GM23338 (cell line): ENCODE measurements around the gene CARNS1. TPM values are rescaled to one million over a fixed set of nuclear protein-coding genes. Genes with fewer than 3 reads are reported as not detected.

ENCODE experiments used
- ATAC-seq: fragments of 200-7000 bp; cut with Tn5 transposase; 3 replicates; pipeline ENCODE4 v1.9.1; 2020
- DNase-seq: peaks from one replicate; pipeline ENCODE4 v3.0.0-alpha.2; 2015; ENCODE audit warnings: low spot score
- H2AFZ ChIP-seq: fragments of 200-600 bp; sonication (generic); 2 replicates; pipeline ENCODE4 v1.8.0; 2016; ENCODE audit warnings: antibody characterized with exemption, mild to moderate bottlenecking, moderate library complexity
- H3F3A ChIP-seq: fragments of 200-600 bp; sonication (generic); replicated peaks from 2 replicates; pipeline ENCODE4 v1.8.0; 2017; ENCODE audit warnings: antibody characterized with exemption, mixed run types, low read depth
- H3K27ac ChIP-seq: fragments of 200-600 bp; sonication (generic); 2 replicates; pipeline ENCODE4 v1.6.1; 2016; ENCODE audit warnings: low read depth
- H3K27me3 ChIP-seq: fragments of 200-600 bp; sonication (generic); 2 replicates; pipeline ENCODE4 v1.8.0; 2016; ENCODE audit warnings: mild to moderate bottlenecking, mixed run types, moderate library complexity; ENCODE audit not compliant: insufficient read depth
- H3K36me3 ChIP-seq: fragments of 200-600 bp; sonication (generic); 2 replicates; pipeline ENCODE4 v1.8.0; 2016; ENCODE audit warnings: mild to moderate bottlenecking; ENCODE audit not compliant: insufficient read depth
- H3K4me1 ChIP-seq: fragments of 200-600 bp; sonication (generic); 2 replicates; pipeline ENCODE4 v1.8.0; 2016; ENCODE audit warnings: mild to moderate bottlenecking, moderate library complexity; ENCODE audit not compliant: insufficient read depth
- H3K4me2 ChIP-seq: fragments of 200-600 bp; sonication (generic); 2 replicates; pipeline ENCODE4 v1.7.1; 2017; ENCODE audit warnings: mixed run types
- H3K4me3 ChIP-seq: fragments of 200-600 bp; sonication (generic); 2 replicates; pipeline ENCODE4 v1.6.1; 2016; ENCODE audit warnings: mixed run types
- H3K79me2 ChIP-seq: fragments of 200-600 bp; sonication (generic); replicated peaks from 2 replicates; pipeline ENCODE4 v1.8.0; 2017; ENCODE audit warnings: mild to moderate bottlenecking; ENCODE audit not compliant: insufficient read depth
- H3K9me2 ChIP-seq: fragments of 200-600 bp; sonication (generic); 2 replicates; pipeline ENCODE4 v1.8.0; 2017; ENCODE audit not compliant: insufficient read depth
- H4K20me1 ChIP-seq: fragments of 200-600 bp; sonication (generic); replicated peaks from 2 replicates; pipeline ENCODE4 v1.8.0; 2017; ENCODE audit warnings: mild to moderate bottlenecking; ENCODE audit not compliant: insufficient read depth
- H3K27ac Mint-ChIP-seq: 2 replicates; pipeline ENCODE4 v1.8.0; 2020; ENCODE audit warnings: inconsistent platforms, mild to moderate bottlenecking, moderate library complexity, mixed read lengths
- H3K27me3 Mint-ChIP-seq: 3 replicates; pipeline ENCODE4 v1.8.0; 2022; ENCODE audit warnings: low read depth, mild to moderate bottlenecking, moderate library complexity, mixed read lengths, inconsistent platforms; ENCODE audit not compliant: insufficient read depth, poor library complexity
- H3K36me3 Mint-ChIP-seq: 3 replicates; pipeline ENCODE4 v1.8.0; 2021; ENCODE audit warnings: low read depth, mild to moderate bottlenecking, inconsistent platforms, moderate library complexity, mixed read lengths
- H3K4me1 Mint-ChIP-seq: 3 replicates; pipeline ENCODE4 v1.8.0; 2020; ENCODE audit warnings: mild to moderate bottlenecking, inconsistent platforms, mixed read lengths
- H3K4me3 Mint-ChIP-seq: 3 replicates; pipeline ENCODE4 v1.8.0; 2021; ENCODE audit warnings: moderate library complexity, mild to moderate bottlenecking, inconsistent platforms, mixed read lengths
- H3K9me3 Mint-ChIP-seq: 3 replicates; pipeline ENCODE4 v1.8.0; 2020; ENCODE audit warnings: moderate library complexity, mild to moderate bottlenecking, inconsistent platforms, mixed read lengths
- CREB1 ChIP-seq: fragments of 250-450 bp; sonication (Bioruptor Pico); IDR thresholded peaks from 2 replicates; pipeline ENCODE4 v1.5.0; 2020; ENCODE audit warnings: low read depth, mild to moderate bottlenecking, moderate library complexity
- CTCF ChIP-seq, 2 experiments: fragments of 200-600 bp in 1 of 2; sonication (generic) in 1 of 2; conservative IDR thresholded peaks; 2 replicates each; pipeline versions ENCODE4 v1.5.1 to v1.6.1; 2016 to 2017; ENCODE audit warnings: antibody characterized with exemption in 2 of 2, low read depth in 2 of 2, mild to moderate bottlenecking in 2 of 2, moderate library complexity in 1 of 2
- ETS1 ChIP-seq: IDR thresholded peaks from 2 replicates; pipeline ENCODE4 v1.6.1; 2016; ENCODE audit warnings: antibody characterized with exemption
- EZH2 ChIP-seq: fragments of 200-600 bp; sonication (generic); IDR thresholded peaks from one replicate; pipeline ENCODE4 v1.8.0; 2017; ENCODE audit warnings: antibody characterized with exemption, mild to moderate bottlenecking, low read depth; ENCODE audit not compliant: unreplicated experiment
- EZH2phosphoT487 ChIP-seq: fragments of 200-600 bp; sonication (generic); IDR thresholded peaks from one replicate; pipeline ENCODE4 v1.8.1; 2018; ENCODE audit warnings: antibody characterized with exemption; ENCODE audit not compliant: unreplicated experiment
- JUNB ChIP-seq: IDR thresholded peaks from one replicate; pipeline ENCODE4 v1.6.1; 2016; ENCODE audit warnings: antibody characterized with exemption; ENCODE audit not compliant: unreplicated experiment
- NANOG ChIP-seq: IDR thresholded peaks from 2 replicates; pipeline ENCODE4 v1.6.1; 2016; ENCODE audit warnings: antibody characterized with exemption, borderline replicate concordance
- POLR2AphosphoS5 ChIP-seq: IDR thresholded peaks from 2 replicates; pipeline ENCODE4 v1.6.1; 2016; ENCODE audit warnings: antibody characterized with exemption, low read depth
- REST ChIP-seq: IDR thresholded peaks from one replicate; pipeline ENCODE4 v1.6.1; 2018; ENCODE audit warnings: antibody characterized with exemption; ENCODE audit not compliant: unreplicated experiment
- ZNF114 ChIP-seq: fragments of 250-450 bp; sonication (Bioruptor Pico); IDR thresholded peaks from 2 replicates; pipeline ENCODE4 v1.5.0; 2020; ENCODE audit warnings: mild to moderate bottlenecking, moderate library complexity
- ZNF331 ChIP-seq: fragments of 250-450 bp; sonication (Bioruptor Pico); IDR thresholded peaks from 2 replicates; pipeline ENCODE4 v1.5.0; 2020; ENCODE audit warnings: low read depth, mild to moderate bottlenecking, moderate library complexity
- ZNF462 ChIP-seq: fragments of 250-450 bp; sonication (Bioruptor Pico); IDR thresholded peaks from 2 replicates; pipeline ENCODE4 v1.5.0; 2020; ENCODE audit warnings: mild to moderate bottlenecking, moderate library complexity
- polyA plus RNA-seq: library from polyadenylated mRNA; unstranded; fragments of >200 nt; fragmentation: Nextera tagmentation; extraction: Ambion mirVana; gene quantifications from 2 replicates; pipeline ENCODE4 v1.2.1, GENCODE V29; 2016
- total RNA-seq: library from RNA; depleted of rRNA; stranded (reverse); fragments of >200 nt; shearing (Covaris generic); gene quantifications from 2 replicates; pipeline ENCODE4 v1.2.3, GENCODE V29; 2014

CARNS1 gene
- total and polyA plus RNA-seq, 2 experiments from 2014 or later, result 0.52 to 0.76 TPM

GRCh38 chr11:67468056-67468455 is 52.6 kb downstream of the CARNS1 start (continued):
- TF ChIP-seq ZNF462 (CRISPR knock-in tag) (no peak), ZNF331 (no peak), NANOG (no peak), JUNB (no peak), ZNF114 (no peak), POLR2AphosphoS5 (no peak)

- peaks cover 13% of the 10 kb centered on the region; the same call in 1 of the 2 replicates for H3K4me1 ChIP-seq
- Mint-ChIP-seq H3K27me3 (peaks cover 20% of the 10 kb centered on the region), H3K9me3 (no peaks in the 10 kb centered on the region), H3K36me3 (no peaks in the 10 kb centered on the region; the same call in 2 of the 3 replicates), H3K4me3 (peak overlapping the region; percentile 88), H3K4me1 (peaks cover 15% of the 10 kb centered on the region), H3K27ac (peak overlapping the region; percentile 93)
- H3K36me3 ChIP-seq, result no peaks in the 10 kb centered on the region
- H3K4me2 ChIP-seq, result peak overlapping the region; percentile 93
- DNase-seq, result peak; percentile 58
- peak overlapping the region; percentile 78 for H2AFZ ChIP-seq
- H3F3A ChIP-seq, result no peaks in the 10 kb centered on the region
- no peaks in the 10 kb centered on the region for H3K9me2 ChIP-seq
- H3K79me2 ChIP-seq, result peaks cover 9% of the 10 kb centered on the region; the same call in 1 of the 2 replicates
- no peak overlapping the region for H3K27ac ChIP-seq
- no peaks in the 10 kb centered on the region for H4K20me1 ChIP-seq
- ATAC-seq, result no peak; the same call in 2 of the 3 replicates
- no peaks in the 10 kb centered on the region for H3K27me3 ChIP-seq
- peak overlapping the region; percentile 92 for H3K4me3 ChIP-seq
- no peak for TF ChIP-seq EZH2
- TF ChIP-seq NANOG, result no peak
- TF ChIP-seq CREB1 (CRISPR knock-in tag), result no peak
- TF ChIP-seq JUNB, result no peak
- TF ChIP-seq EZH2phosphoT487, result no peak
- TF ChIP-seq ETS1, result no peak
- no peak for TF ChIP-seq CTCF (conservative IDR thresholded peaks at IDR 0.05; ENCODE audit: low read depth in 2 of 2)
- TF ChIP-seq REST, result no peak
- no peak for TF ChIP-seq ZNF114
Measured at GRCh38 chr11:67468456-67468758, 52.9 kb downstream of the CARNS1 start.
